ENCODE measurements around the gene RCCD1. TPM values are rescaled to one million over a fixed set of nuclear protein-coding genes. Genes with fewer than 3 reads are reported as not detected.

Gene RCCD1
- total RNA-seq, 1 experiment from 2014 or later: 22.8 TPM

- no peaks in the 10 kb centered on the region for H3K79me1 ChIP-seq (ENCODE audit: insufficient read depth, low read depth, low read length, poor library complexity, severe bottlenecking)
- H3K27me3 Mint-ChIP-seq (ENCODE audit: low read depth): no peaks in the 10 kb centered on the region
- no peak overlapping the region for H3K4me3 Mint-ChIP-seq
- H2AK5ac ChIP-seq (ENCODE audit: insufficient read length, low read length): no peak overlapping the region
- no peak overlapping the region for H3K27ac ChIP-seq (ENCODE audit: insufficient read length, low read depth, low read length)
- no peaks in the 10 kb centered on the region for H3K9me3 Mint-ChIP-seq
- no peak overlapping the region for H3K23ac ChIP-seq (ENCODE audit: insufficient read length, low read depth, low read length)
- H3K4me1 Mint-ChIP-seq: peaks cover 1% of the 10 kb centered on the region in 2 experiments
- no peak overlapping the region for H4K91ac ChIP-seq (ENCODE audit: insufficient read length, low read depth, low read length)
- no peak overlapping the region for H3K4ac ChIP-seq (ENCODE audit: low read depth, low read length)
- no peak overlapping the region for H2BK5ac ChIP-seq (ENCODE audit: insufficient read length, low read length)
- H3K14ac ChIP-seq (ENCODE audit: insufficient read depth, low read length): no peak overlapping the region
- no peaks in the 10 kb centered on the region for H3K79me2 ChIP-seq (ENCODE audit: insufficient read depth, low read length)
- H3K4me1 ChIP-seq (ENCODE audit: insufficient read depth, low read length): no peaks in the 10 kb centered on the region
- peaks cover 3% of the 10 kb centered on the region for H4K20me1 ChIP-seq (ENCODE audit: control insufficient read depth, insufficient read depth, insufficient read length)
- H3K27me3 ChIP-seq (ENCODE audit: insufficient read depth, low read length): no peaks in the 10 kb centered on the region
- H2AFZ ChIP-seq (ENCODE audit: low read length): no peak overlapping the region
- WGBS (ENCODE audit: extremely low coverage, insufficient read length, low lambda C conversion rate): no CpG with 5 or more reads among the region's 6 CpGs
- H4K8ac ChIP-seq (replicated peaks; ENCODE audit: insufficient read length, low read depth, low read length): no peak overlapping the region
- H3K36me3 Mint-ChIP-seq (ENCODE audit: insufficient read depth in 1 of 3, low read depth in 3 of 3): peaks cover 27 to 76% (median 64%) of the 10 kb centered on the region in 3 experiments; a peak in 6 of 7 replicates
- H2BK20ac ChIP-seq (ENCODE audit: low read depth, low read length, poor library complexity, severe bottlenecking): no peak overlapping the region
- no peak overlapping the region for H2BK12ac ChIP-seq (ENCODE audit: insufficient read length, low read depth, low read length)
- TF ChIP-seq CTCF (conservative IDR thresholded peaks at IDR 0.05): no peak
- no peak overlapping the region for H2BK15ac ChIP-seq (ENCODE audit: low read depth, low read length)
- H3T11ph ChIP-seq (ENCODE audit: low read length): no peak overlapping the region
- no peak overlapping the region for H3K9ac ChIP-seq (ENCODE audit: extremely low read depth, insufficient read length, low read length)
- no peaks in the 10 kb centered on the region for H3K9me3 ChIP-seq (ENCODE audit: control insufficient read depth, low read depth, low read length)
- H2BK120ac ChIP-seq (ENCODE audit: low read depth, low read length, poor library complexity, severe bottlenecking): no peak overlapping the region
- no peak overlapping the region for H4K5ac ChIP-seq (ENCODE audit: insufficient read length, low read depth, low read length)
- H3K23me2 ChIP-seq (ENCODE audit: insufficient read length, low read depth, low read length, poor library complexity, severe bottlenecking): peaks cover 8% of the 10 kb centered on the region
- no peak overlapping the region for H3K4me2 ChIP-seq (ENCODE audit: insufficient read depth, insufficient read length, low read length)
- DNase-seq: no peak
- H3K27ac Mint-ChIP-seq: no peak overlapping the region
- H3K18ac ChIP-seq (ENCODE audit: insufficient read length, low read depth, low read length): no peak overlapping the region
- no peak overlapping the region for H3K56ac ChIP-seq (ENCODE audit: insufficient read length, low read depth, low read length)
Measured at GRCh38 chr15:90950676-90951075, 4.0 kb upstream of the RCCD1 start.

All from H9 (cell line).